K562 (cell line): ENCODE results near the gene SPTLC2. TPM values are rescaled to one million over a fixed set of nuclear protein-coding genes. Genes with fewer than 3 reads are reported as not detected.

Experiments
- ATAC-seq: fragments of 200-7000 bp; cut with Tn5 transposase; 3 replicates; pipeline ENCODE4 v1.9.1; 2020; ENCODE audit warnings: moderate library complexity
- BruUV-seq: library from RNA; stranded (reverse); fragments of 400-500 nt; replicated peaks from 2 replicates; lab custom pipeline; 2021; lab: Mats Ljungman, UMichigan
- CTCF ChIA-PET: fragments of 300-600 bp; formaldehyde crosslinking; extraction: SDS; loops from one replicate; lab custom pipeline; 2021; ENCODE audit warnings: low intra/inter-chr PET ratio; lab: Yijun Ruan, JAX
- POLR2A ChIA-PET: fragments of 300-600, 350-650 bp; sonication (Branson Sonifier 250); formaldehyde crosslinking; extraction: SDS; loops from one replicate; lab custom pipeline; 2021; ENCODE audit warnings: antibody characterized with exemption, inconsistent platforms; lab: Yijun Ruan, JAX
- DNase-seq, 4 experiments: peaks; one replicate each; pipeline versions ENCODE4 v3.0.0 to v3.0.0-alpha.2; 2011 to 2018; ENCODE audit warnings: low spot score in 3 of 4, mixed read lengths in 3 of 4; ENCODE audit errors: extremely low read depth in 1 of 4
- FAIRE-seq: peaks from 2 replicates; lab custom pipeline; 2011; peaks lifted over from hg19 to GRCh38; lab: Jason Lieb, UNC
- H2AFZ ChIP-seq: 2 replicates; pipeline ENCODE4 v1.6.0; 2011; ENCODE audit warnings: low read depth, low read length, control low read depth, inconsistent platforms
- H3K27ac ChIP-seq: fragments of 200-600 bp; 3 replicates; pipeline ENCODE4 v1.8.0; 2011; ENCODE audit warnings: low read depth, mild to moderate bottlenecking, control low read depth, inconsistent platforms, low read length, moderate library complexity, mixed read lengths; ENCODE audit errors: extremely low read depth
- H3K27me3 ChIP-seq, 2 experiments: fragments of 300-600 bp in 1 of 2; 2 replicates in 1 of 2; 3 replicates in 1 of 2; pipeline versions ENCODE4 v1.6.0 to v1.8.0; 2011; ENCODE audit warnings: inconsistent platforms in 2 of 2, low read length in 2 of 2, mild to moderate bottlenecking in 1 of 2, mixed read lengths in 1 of 2, moderate library complexity in 1 of 2; ENCODE audit not compliant: control insufficient read depth in 2 of 2, insufficient read depth in 2 of 2
- H3K36me3 ChIP-seq: fragments of 300-600 bp; 3 replicates; pipeline ENCODE4 v1.8.0; 2011; ENCODE audit warnings: mild to moderate bottlenecking, low read length, inconsistent platforms; ENCODE audit not compliant: control insufficient read depth, insufficient read depth
- H3K4me1 ChIP-seq, 2 experiments: fragments of 200-600 bp in 1 of 2; replicated peaks in 1 of 2; 2 replicates in 1 of 2; 3 replicates in 1 of 2; pipeline versions ENCODE4 v1.5.1 to v1.8.0; 2011; ENCODE audit warnings: inconsistent platforms in 2 of 2, low read length in 2 of 2, mild to moderate bottlenecking in 1 of 2, mixed read lengths in 1 of 2, moderate library complexity in 1 of 2; ENCODE audit not compliant: control insufficient read depth in 2 of 2, insufficient read depth in 2 of 2
- H3K4me2 ChIP-seq: 2 replicates; pipeline ENCODE4 v1.6.1; 2011; ENCODE audit warnings: low read length, control low read depth, inconsistent platforms, mixed read lengths; ENCODE audit not compliant: insufficient read depth
- H3K4me3 ChIP-seq: fragments of 200-600 bp; sonication (generic), shearing (Covaris generic); 2 replicates; pipeline ENCODE4 v1.5.1; 2016; ENCODE audit warnings: control low read depth, inconsistent platforms
- H3K79me2 ChIP-seq: fragments of 200-600 bp; 3 replicates; pipeline ENCODE4 v1.8.0; 2011; ENCODE audit warnings: low read length, inconsistent platforms; ENCODE audit not compliant: control insufficient read depth, insufficient read depth
- H3K9ac ChIP-seq, 2 experiments: 2 replicates each; pipeline versions ENCODE4 v1.6.0 to v1.6.1; 2011; ENCODE audit warnings: low read depth in 2 of 2, low read length in 2 of 2, control low read depth in 1 of 2, inconsistent platforms in 1 of 2, mild to moderate bottlenecking in 1 of 2, mixed read lengths in 1 of 2; ENCODE audit not compliant: insufficient read depth in 1 of 2
- H3K9me1 ChIP-seq: one replicate; pipeline ENCODE4 v1.6.0; 2011; ENCODE audit warnings: inconsistent platforms, mild to moderate bottlenecking, low read length, moderate library complexity; ENCODE audit not compliant: control insufficient read depth, insufficient read depth
- H3K9me3 ChIP-seq: replicated peaks from 2 replicates; pipeline ENCODE4 v1.5.1; 2011; ENCODE audit warnings: low read depth, low read length, inconsistent platforms; ENCODE audit not compliant: control insufficient read depth, insufficient read depth
- H4K20me1 ChIP-seq: replicated peaks from 2 replicates; pipeline ENCODE4 v1.6.1; 2011; ENCODE audit warnings: low read length, inconsistent platforms, mixed read lengths; ENCODE audit not compliant: control insufficient read depth, insufficient read depth
- CHCHD3 ChIP-seq: fragments of 250-450 bp; sonication (Bioruptor Pico); IDR thresholded peaks from 2 replicates; pipeline ENCODE4 v2.1.2; 2022; ENCODE audit warnings: mild to moderate bottlenecking
- CTCF ChIP-seq, 3 experiments: IDR thresholded peaks in 2 of 3; conservative IDR thresholded peaks in 1 of 3; 2 replicates each; pipeline ENCODE4 v1.5.1; 2011 to 2012; ENCODE audit warnings: low read length in 3 of 3, mild to moderate bottlenecking in 3 of 3, control low read depth in 2 of 3, improper control_type of control experiment in 1 of 3, inconsistent platforms in 1 of 3, low read depth in 1 of 3, mixed read lengths in 1 of 3, moderate library complexity in 1 of 3; ENCODE audit not compliant: insufficient read depth in 2 of 3
- KLF13 ChIP-seq: fragments of 450-650 bp; IDR thresholded peaks from 2 replicates; pipeline ENCODE4 v1.6.1; 2016; ENCODE audit warnings: missing genetic modification characterization, low read depth, mild to moderate bottlenecking, missing compliant biosample characterization, moderate library complexity, borderline replicate concordance
- NFYB ChIP-seq: IDR thresholded peaks from 2 replicates; pipeline ENCODE4 v1.6.1; 2011; ENCODE audit warnings: mild to moderate bottlenecking, moderate library complexity; ENCODE audit not compliant: insufficient read length; ENCODE audit errors: extremely low read depth
- NR2C2 ChIP-seq, 2 experiments: fragments of 200-800 bp in 1 of 2; sonication (Bioruptor generic) in 1 of 2; sonication (generic) in 1 of 2; formaldehyde crosslinking in 1 of 2; IDR thresholded peaks; 2 replicates each; pipeline versions ENCODE4 v1.6.1 to v1.8.0; 2016 to 2022; ENCODE audit warnings: mild to moderate bottlenecking in 1 of 2, missing compliant biosample characterization in 1 of 2, missing genetic modification characterization in 1 of 2, missing genetic modification reagents in 1 of 2
- SMARCB1 ChIP-seq: IDR thresholded peaks from 2 replicates; pipeline ENCODE4 v1.6.1; 2011; ENCODE audit warnings: improper control_type of control experiment, low read depth; ENCODE audit not compliant: insufficient read length
- STAT5A ChIP-seq: IDR thresholded peaks from 2 replicates; pipeline ENCODE4 v1.6.1; 2012; ENCODE audit warnings: low read length, inconsistent platforms, borderline replicate concordance
- TAL1 ChIP-seq: fragments of 450-650 bp; IDR thresholded peaks from 2 replicates; pipeline ENCODE4 v1.6.1; 2016; ENCODE audit warnings: mild to moderate bottlenecking
- THRAP3 ChIP-seq: fragments of 450-650 bp; IDR thresholded peaks from 2 replicates; pipeline ENCODE4 v1.6.1; 2016; ENCODE audit warnings: mild to moderate bottlenecking, inconsistent platforms, borderline replicate concordance
- ZNF217 ChIP-seq: sonication (generic); formaldehyde crosslinking; IDR thresholded peaks from 2 replicates; pipeline ENCODE4 v1.8.0; 2022; ENCODE audit warnings: mild to moderate bottlenecking, missing genetic modification reagents
- ZNF232 ChIP-seq: sonication (generic); formaldehyde crosslinking; IDR thresholded peaks from 2 replicates; pipeline ENCODE4 v1.8.0; 2022; ENCODE audit warnings: mild to moderate bottlenecking, missing genetic modification reagents
- ZNF584 ChIP-seq: fragments of 200-800 bp; sonication (Bioruptor generic); IDR thresholded peaks from 2 replicates; pipeline ENCODE4 v1.6.1; 2016; ENCODE audit warnings: low read depth, mild to moderate bottlenecking, missing genetic modification characterization, missing compliant biosample characterization
- WGBS: fragments of 100-300 bp; shearing (Covaris generic); methylation state at CpG from one replicate; pipeline ENCODE4 v1.1.6; 2016; ENCODE audit warnings: low coverage, mixed read lengths; ENCODE audit not compliant: insufficient coverage; ENCODE audit errors: missing lambda C conversion rate; 5-methylcytosine and 5-hydroxymethylcytosine counted together
- in situ Hi-C: fragments of 300-500 bp; cut with MboI; formaldehyde crosslinking; loops from 4 replicates; pipeline ENCODE4 v1.15.0; 2018; ENCODE audit warnings: inconsistent platforms, mixed read lengths
- intact Hi-C: fragments of 100-400 bp; cut with micrococcal nuclease; formaldehyde crosslinking; loops from 2 replicates; pipeline ENCODE4 v1.14.2; 2022
- polyA plus RNA-seq, 8 experiments: library from polyadenylated mRNA; depleted of rRNA in 4 of 8; stranded (reverse) in 5 of 8; unstranded in 3 of 8; fragments of >200 nt; fragmentation: Nextera tagmentation in 2 of 8; fragmentation: Illumina TruSeq in 1 of 8; extraction: Ambion mirVana in 2 of 8; extraction: Trizol in 1 of 8; gene quantifications; 2 replicates each; pipeline versions ENCODE4 v1.2.1 to v1.2.3, GENCODE V29; 2011 to 2014; ENCODE audit warnings: inconsistent platforms in 1 of 8, missing spikeins in 1 of 8
- total RNA-seq, 7 experiments: library from RNA; depleted of rRNA in 6 of 7; stranded (reverse); fragments of >200 nt in 6 of 7; fragmentation: Illumina TruSeq in 2 of 7; extraction: Trizol in 2 of 7; gene quantifications; 2 replicates each; pipeline versions ENCODE4 v1.2.1 to v1.2.3, GENCODE V29; 2011 to 2021; ENCODE audit warnings: low replicate concordance in 1 of 7

The SPTLC2 gene
- total and polyA plus RNA-seq, 9 of the 15 experiments (the other 6 are each of a cell fraction or from before 2014, with no cell fraction given): 4.5 to 30.4 (median 14.0) TPM

GRCh38 chr14:77474479-77475177 lies 141.8 kb downstream of the SPTLC2 start:
- POLR2A ChIA-PET: interaction anchor here (1.2 to 2.0 kb wide), 3 partner anchors 8 to 16 kb away, joined by 3 to 7 read pairs (median 6); partner anchors contain the start of gene AHSA1
- Histone ChIP-seq H3K4me2 (no peak overlapping the region), H4K20me1 (no peaks in the 10 kb centered on the region), H3K27ac (no peak overlapping the region), H3K36me3 (peaks cover 1% of the 10 kb centered on the region; the same call in 1 of the 3 replicates), H2AFZ (no peak overlapping the region), H3K79me2 (no peaks in the 10 kb centered on the region), H3K9me1 (no peaks in the 10 kb centered on the region), H3K27me3 (peaks cover 8 to 43% of the 10 kb centered on the region in 2 experiments; a peak in 4 of 5 replicates), H3K9ac (no peak overlapping the region), H3K4me1 (peaks cover 0 to 8% of the 10 kb centered on the region in 2 experiments; a peak in 2 of 5 replicates), H3K4me3 (no peak overlapping the region), H3K9me3 (no peaks in the 10 kb centered on the region)
- BruUV-seq: no TSS peak
- WGBS: 6% methylated on average over 7 of the region's 9 CpGs
- CTCF ChIA-PET: no interaction called here
- ATAC-seq: no peak
- intact Hi-C loops (no loop called here), in situ Hi-C loops (no loop called here)
- no peak for FAIRE-seq
- TF ChIP-seq SMARCB1 (no peak), ZNF232 (CRISPR knock-in tag) (no peak), TAL1 (no peak), THRAP3 (no peak)
- peak in 1 of 4 experiments; percentile 1 for DNase-seq

DNA sequence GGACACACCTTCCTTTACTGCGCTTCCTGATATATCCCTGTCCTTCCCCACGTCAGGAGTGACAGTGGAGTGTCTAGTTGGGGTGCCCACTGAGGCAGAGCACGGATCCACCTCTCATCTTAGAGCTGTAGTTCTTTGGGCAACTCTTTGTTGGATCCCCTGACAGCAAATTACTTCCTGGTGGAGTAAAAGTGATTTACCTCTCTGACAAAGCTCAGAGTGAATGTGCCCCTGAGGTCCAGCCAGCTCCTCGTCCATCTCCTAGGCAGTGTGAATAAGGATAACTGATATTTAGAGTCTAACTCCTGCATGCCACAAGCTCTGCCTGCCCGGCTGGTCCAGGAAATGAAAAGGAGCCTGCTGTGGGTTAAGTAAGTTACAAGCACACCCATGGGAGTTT lies 142.5 kb downstream of the SPTLC2 start:
- CTCF ChIA-PET: no interaction called here
- BruUV-seq: no TSS peak
- Histone ChIP-seq H4K20me1 (no peaks in the 10 kb centered on the region), H3K27ac (no peak overlapping the region)
- 13% methylated on average over 5 of the region's 5 CpGs for WGBS
- POLR2A ChIA-PET: interaction anchor here (0.7 to 2.0 kb wide), 3 partner anchors 9 to 15 kb away, joined by 3 to 7 read pairs (median 3); partner anchors contain the start of gene AHSA1
- no peak for TF ChIP-seq KLF13 (tag)
- TF ChIP-seq CTCF (IDR thresholded peaks at IDR 0.05 in 2 of 3, conservative IDR thresholded peaks at IDR 0.05 in 1 of 3; ENCODE audit: insufficient read depth in 2 of 3, low read depth in 1 of 3, low read length in 3 of 3): no peak
- TF ChIP-seq ZNF584 (CRISPR knock-in tag): no peak
- no peak for TF ChIP-seq CHCHD3 (CRISPR knock-in tag)
- TF ChIP-seq NR2C2 (CRISPR knock-in tag; IDR thresholded peaks at IDR 0.05): no peak
- TF ChIP-seq NR2C2 (tag; IDR thresholded peaks at IDR 0.05): no peak
- TF ChIP-seq STAT5A: no peak
- TF ChIP-seq ZNF217 (CRISPR knock-in tag): no peak
- no peak for TF ChIP-seq NFYB
- TF ChIP-seq, all 486 proteins: peak for 0
- peaks cover 0 to 8% of the 10 kb centered on the region in 2 experiments; a peak in 2 of 5 replicates for H3K4me1 ChIP-seq
- H3K4me2 ChIP-seq: no peak overlapping the region
- ATAC-seq: no peak
- no peak overlapping the region for H3K4me3 ChIP-seq
- H3K9me3 ChIP-seq: no peaks in the 10 kb centered on the region
- H2AFZ ChIP-seq: no peak overlapping the region
- in situ Hi-C loops: no loop called here
- H3K36me3 ChIP-seq: peaks cover 8% of the 10 kb centered on the region; the same call in 1 of the 3 replicates
- intact Hi-C loops: no loop called here
- no peaks in the 10 kb centered on the region for H3K9me1 ChIP-seq
- no peak overlapping the region for H3K9ac ChIP-seq
- H3K27me3 ChIP-seq: peaks cover 8 to 43% of the 10 kb centered on the region in 2 experiments; a peak in 4 of 5 replicates
- no peak for FAIRE-seq
- no peaks in the 10 kb centered on the region for H3K79me2 ChIP-seq
- no peak for DNase-seq
